Measurements from ENCODE around the gene ZNRF2.
A peak's percentile ranks its signal among the peaks of the same experiment; 100 is the strongest.
"Not testable (repeated sequence)": the region's sequence is repeated elsewhere in the genome, so short reads cannot be mapped to it uniquely, and the experiment has no call there.

Gene ZNRF2

DNA sequence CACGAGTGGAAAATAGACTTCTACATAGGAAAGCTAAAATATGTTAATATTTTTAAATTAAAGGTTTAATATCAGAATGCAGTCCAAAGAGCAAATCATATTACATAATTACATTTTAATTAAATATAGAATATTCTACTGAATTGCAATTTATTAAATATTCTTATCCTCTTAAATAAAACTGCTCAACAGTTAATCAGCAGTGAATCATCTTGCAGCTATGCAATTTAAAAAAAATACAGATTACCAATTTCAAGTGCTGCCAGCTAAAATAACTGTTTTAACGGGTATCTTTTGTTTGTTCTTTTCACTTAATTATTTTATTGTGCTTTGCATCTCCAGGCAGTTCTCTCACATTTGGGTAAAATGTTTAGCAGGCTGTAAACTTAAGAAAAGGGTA is 82.2 kb downstream of the ZNRF2 start:
- DNase-seq: no peak

GRCh38 chr7:30367561-30367960 is 83.2 kb downstream of the ZNRF2 start:
- no peak for DNase-seq

GRCh38 chr7:30369879-30370278 is 85.5 kb downstream of the ZNRF2 start:
- DNase-seq: no peak

DNA sequence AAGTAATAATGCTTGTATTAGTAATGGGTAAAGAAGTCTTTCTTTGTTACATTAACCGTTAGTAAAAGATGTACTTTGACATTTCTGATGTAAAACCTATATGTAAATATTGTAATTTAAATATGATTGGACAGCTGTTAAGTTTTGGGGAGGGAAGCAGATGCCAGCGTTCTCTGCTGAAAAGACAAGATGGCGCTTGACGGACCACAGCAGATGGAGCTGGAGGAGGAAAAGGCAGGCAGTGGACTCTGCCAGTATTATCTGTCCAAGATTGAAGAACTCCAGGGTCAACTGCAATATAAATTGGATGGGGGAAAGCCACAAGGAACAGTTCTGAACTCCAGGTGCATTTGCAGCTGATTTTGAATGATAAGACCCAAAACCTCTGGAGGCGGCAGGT is 86.9 kb downstream of the ZNRF2 start:
- no peak for DNase-seq

GRCh38 chr7:30378275-30378674 is 93.9 kb downstream of the ZNRF2 start:
- no peak for DNase-seq

- DNase-seq: no peak
Observed at GRCh38 chr7:30379131-30379530, 94.7 kb downstream of the ZNRF2 start.

DNA sequence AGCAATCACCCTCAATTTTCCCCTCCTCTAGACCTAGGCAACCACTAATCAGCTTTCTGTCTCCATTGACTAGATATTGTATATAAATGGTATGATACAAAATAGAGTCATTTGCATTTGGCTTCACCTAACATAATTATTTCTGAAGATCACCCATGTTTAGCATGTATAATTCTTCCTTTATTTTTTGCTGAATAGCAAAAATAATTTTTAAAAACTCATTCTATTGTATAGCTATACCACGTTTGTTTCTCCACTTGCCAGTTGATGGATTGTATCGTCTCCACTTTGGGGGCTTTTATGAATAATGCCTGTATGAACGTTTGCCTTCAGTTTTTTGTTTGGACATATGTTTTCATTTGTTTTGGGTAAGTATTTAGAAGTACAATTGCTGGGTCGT is 95.3 kb downstream of the ZNRF2 start:
- DNase-seq: no peak

GRCh38 chr7:30380294-30380693 is 95.9 kb downstream of the ZNRF2 start:
- DNase-seq: no peak

DNA sequence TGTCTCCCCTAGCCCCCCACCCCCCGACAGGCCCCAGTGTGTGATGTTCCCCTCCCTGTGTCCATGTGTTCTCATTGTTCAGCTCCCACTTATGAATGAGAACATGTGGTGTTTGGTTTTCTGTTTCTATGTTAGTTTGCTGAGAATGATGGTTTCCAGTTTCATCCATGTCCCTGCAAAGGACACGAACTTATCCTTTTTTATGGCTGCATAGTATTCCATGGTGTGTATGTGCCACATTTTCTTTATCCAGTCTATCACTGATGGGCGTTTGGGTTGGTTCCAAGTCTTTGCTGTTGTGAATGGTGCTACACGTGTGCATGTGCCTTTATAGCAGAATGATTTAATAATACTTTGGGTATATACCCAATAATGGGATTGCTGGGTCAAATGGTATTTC is 96.4 kb downstream of the ZNRF2 start:
- DNase-seq: not testable (repeated sequence)

DNA sequence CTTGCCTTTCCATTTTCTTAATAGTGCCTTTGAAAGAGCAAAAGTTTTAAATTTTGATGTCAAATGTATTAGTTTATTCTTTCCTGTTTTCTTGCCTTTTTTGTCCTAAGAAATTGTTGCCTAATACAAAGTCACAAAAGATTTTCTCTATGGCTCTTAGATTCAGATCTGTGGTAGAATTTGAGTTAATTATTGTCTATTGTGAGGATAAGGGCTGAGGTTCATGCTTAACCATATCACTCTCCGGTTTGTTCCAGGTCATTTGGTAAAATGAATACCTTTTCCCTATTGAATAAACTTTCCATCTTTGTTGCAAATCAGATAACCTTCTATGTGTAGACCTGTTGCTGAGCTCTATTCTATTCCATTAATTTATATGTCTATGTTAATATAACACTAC is 98.2 kb downstream of the ZNRF2 start:
- no peak for DNase-seq

DNA sequence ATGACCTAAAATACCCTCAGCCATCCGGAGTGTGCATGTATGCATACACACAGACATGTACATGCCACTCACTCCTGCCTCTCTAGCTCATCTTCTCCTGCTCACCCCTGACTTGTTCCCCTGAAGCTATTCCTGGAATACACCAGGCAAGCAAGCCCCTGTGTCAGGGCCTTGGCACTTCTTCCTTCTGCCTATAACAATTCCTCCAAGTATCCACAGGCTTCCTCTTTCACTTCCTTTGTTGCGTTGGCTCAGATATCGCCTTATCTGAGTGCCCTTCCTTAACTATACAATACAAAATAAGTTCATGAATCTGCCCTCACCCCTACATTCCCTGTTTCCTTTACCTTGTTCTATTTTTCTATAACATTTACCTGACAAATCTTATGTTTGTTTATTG is 105.4 kb downstream of the ZNRF2 start:
- DNase-seq: no peak

GRCh38 chr7:30390736-30391636 is 106.6 kb downstream of the ZNRF2 start:
- DNase-seq: no peak

GRCh38 chr7:30391806-30392205 is 107.4 kb downstream of the ZNRF2 start:
- no peak for DNase-seq

DNA sequence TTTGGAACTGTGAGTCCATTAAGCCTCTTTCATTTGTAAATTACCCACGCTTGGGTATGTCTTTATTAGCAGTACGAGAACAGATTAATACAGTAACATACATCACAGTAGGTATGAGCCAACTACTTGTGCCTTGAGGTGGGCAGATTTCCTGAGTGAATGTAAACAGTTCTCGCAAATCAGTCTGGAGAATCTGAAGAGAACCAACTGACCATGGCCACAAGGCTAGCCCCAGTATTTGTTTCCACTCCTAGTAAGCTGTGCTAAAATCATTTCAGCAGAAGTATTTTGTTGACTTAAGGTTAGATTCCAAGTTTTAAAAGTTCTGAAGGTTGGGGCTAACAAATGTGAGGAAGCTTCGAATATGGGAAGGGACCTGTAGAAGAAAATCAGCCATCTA is 111.3 kb downstream of the ZNRF2 start:
- DNase-seq: no peak

- no peak for DNase-seq
Observed at GRCh38 chr7:30396389-30396788, 112.0 kb downstream of the ZNRF2 start.

GRCh38 chr7:30403477-30403876 is 119.1 kb downstream of the ZNRF2 start:
- DNase-seq: no peak

- no peak for DNase-seq
Observed at GRCh38 chr7:30405179-30405578, 120.8 kb downstream of the ZNRF2 start.

- no peak for DNase-seq
Observed at GRCh38 chr7:30406664-30407425, 122.4 kb downstream of the ZNRF2 start.

GRCh38 chr7:30411173-30411572 is 126.8 kb downstream of the ZNRF2 start:
- no peak for DNase-seq

DNA sequence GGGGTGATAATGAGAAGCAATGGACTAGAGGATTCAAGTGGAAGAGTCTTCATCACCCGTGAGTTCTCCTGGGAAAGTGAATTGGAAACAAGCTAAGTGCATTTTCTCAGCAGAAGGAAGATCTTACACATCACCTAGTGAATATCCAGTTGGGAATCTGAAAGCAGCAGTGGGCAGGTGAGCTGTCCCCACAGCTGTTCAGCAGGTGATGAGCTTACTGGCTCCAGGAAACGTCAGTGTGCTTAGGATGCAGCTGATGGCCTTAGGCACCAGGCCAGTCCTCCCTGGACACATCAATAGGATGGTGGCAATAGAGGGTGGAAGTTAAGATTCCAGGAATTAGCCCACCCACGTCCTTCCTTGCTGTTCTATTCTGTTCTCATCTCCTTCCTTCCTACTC is 127.5 kb downstream of the ZNRF2 start:
- DNase-seq: no peak

DNA sequence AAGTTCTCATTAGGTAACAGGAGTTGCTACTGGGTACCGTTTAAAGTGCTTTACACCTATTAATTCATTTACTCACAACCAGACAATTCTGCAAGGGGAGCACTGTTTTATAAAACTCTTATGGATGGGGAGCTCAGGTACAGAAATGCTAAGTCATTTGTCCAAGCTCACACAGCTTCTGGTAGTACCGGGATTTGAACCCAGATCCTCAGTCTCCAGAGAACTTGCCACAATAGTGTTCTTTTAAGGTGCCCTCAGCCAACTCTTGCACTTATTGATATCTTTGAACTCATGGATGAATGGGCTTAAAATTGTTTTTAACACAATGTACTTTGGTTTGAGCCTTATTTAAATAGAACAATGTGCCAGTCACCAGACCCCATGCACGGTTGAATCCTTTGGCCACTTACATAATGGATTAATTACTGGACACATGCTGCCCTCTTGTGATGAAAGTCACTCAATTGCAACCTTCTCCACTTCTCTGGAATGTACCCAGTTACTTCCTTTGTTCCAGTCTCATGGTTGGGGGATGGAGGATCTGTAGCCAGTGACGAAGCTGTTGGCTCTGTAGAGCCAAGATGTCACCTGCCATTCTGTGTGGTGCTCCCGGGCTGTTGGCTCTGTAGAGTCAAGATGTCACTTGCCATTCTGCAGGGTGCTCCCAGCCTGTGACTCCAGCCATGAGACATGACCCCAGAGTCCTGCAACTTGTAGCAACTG is 128.5 kb downstream of the ZNRF2 start:
- DNase-seq: peak in 1 of 2 donors; percentile 10

DNA sequence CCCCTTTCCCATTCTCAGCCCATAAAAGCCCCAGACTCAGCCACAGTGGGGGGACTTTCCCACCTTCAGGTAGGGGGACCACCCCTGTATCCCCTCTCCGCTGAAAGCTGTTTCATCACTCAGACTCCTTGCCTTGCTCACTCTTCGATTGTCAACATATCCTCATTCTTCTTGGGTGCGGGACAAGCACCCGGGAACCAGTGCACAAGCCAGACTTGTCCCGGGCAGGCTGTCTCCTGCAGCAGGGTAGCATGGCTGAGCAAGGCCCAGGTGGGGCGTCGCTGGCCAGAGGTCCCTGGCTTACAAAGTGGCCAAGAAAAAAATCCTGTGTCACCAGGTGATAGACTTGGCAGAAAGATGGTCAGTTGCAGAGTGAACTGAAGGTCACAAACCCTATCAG is 129.5 kb downstream of the ZNRF2 start:
- DNase-seq: no peak

Data from activated CD4-positive, alpha-beta T cell treated with anti-CD3 and anti-CD28 coated beads for 4 hours (primary cell).